Spleen (tissue), 11 donors: ENCODE results near the gene CUX1. TPM values are rescaled to one million over a fixed set of nuclear protein-coding genes. Genes with fewer than 3 reads are reported as not detected.
A peak's percentile ranks its signal among the peaks of the same experiment; 100 is the strongest.

Source experiments
- DNase-seq: peaks from one replicate; pipeline ENCODE4 v3.0.0-alpha.2; 2020
- H3K27ac ChIP-seq, 8 donors: fragments of 200-600 bp; sonication (generic) in 7 of 8; 1 replicate in 4 of 8; 2 replicates in 4 of 8; pipeline versions ENCODE4 v1.5.0 to v1.8.0; 2016 to 2021; ENCODE audit warnings: inconsistent platforms in 4 of 8, mild to moderate bottlenecking in 4 of 8, moderate library complexity in 1 of 8
- H3K27me3 ChIP-seq, 7 donors: fragments of 200-600 bp; sonication (generic) in 6 of 7; replicated peaks in 1 of 7; 1 replicate in 4 of 7; 2 replicates in 3 of 7; pipeline versions ENCODE4 v1.5.0 to v1.8.0; 2016 to 2021; ENCODE audit warnings: inconsistent platforms in 3 of 7, mild to moderate bottlenecking in 1 of 7
- H3K36me3 ChIP-seq, 6 donors: fragments of 200-600 bp; sonication (generic) in 5 of 6; 1 replicate in 4 of 6; 2 replicates in 2 of 6; pipeline versions ENCODE4 v1.5.0 to v1.8.0; 2016 to 2021; ENCODE audit warnings: inconsistent platforms in 2 of 6
- H3K4me1 ChIP-seq, 6 donors: fragments of 200-600 bp; sonication (generic) in 5 of 6; 1 replicate in 3 of 6; 2 replicates in 3 of 6; pipeline versions ENCODE4 v1.5.0 to v1.8.0; 2016 to 2021; ENCODE audit warnings: inconsistent platforms in 3 of 6
- H3K4me3 ChIP-seq, 8 donors: fragments of 200-600 bp; sonication (generic) in 7 of 8; 1 replicate in 4 of 8; 2 replicates in 4 of 8; pipeline versions ENCODE4 v1.5.0 to v1.8.0; 2016 to 2021; ENCODE audit warnings: inconsistent platforms in 4 of 8, mild to moderate bottlenecking in 4 of 8, moderate library complexity in 2 of 8
- H3K9me3 ChIP-seq, 8 donors: fragments of 200-600 bp; sonication (generic) in 7 of 8; 1 replicate in 4 of 8; 2 replicates in 4 of 8; pipeline versions ENCODE4 v1.5.0 to v1.8.0; 2016 to 2021; ENCODE audit warnings: inconsistent platforms in 4 of 8
- CTCF ChIP-seq, 11 experiments: fragments of 200-600 bp in 7 of 11; fragments of 450-650 bp in 4 of 11; sonication (generic) in 4 of 11; IDR thresholded peaks in 8 of 11; conservative IDR thresholded peaks in 3 of 11; 1 replicate in 7 of 11; 2 replicates in 4 of 11; pipeline versions ENCODE4 v1.4.0 to v1.8.0; 2016 to 2021; ENCODE audit warnings: antibody characterized with exemption in 11 of 11, inconsistent platforms in 4 of 11, mild to moderate bottlenecking in 1 of 11
- POLR2A ChIP-seq, 3 donors: fragments of 450-650 bp; IDR thresholded peaks; one replicate each; pipeline ENCODE4 v1.5.1; 2017; ENCODE audit warnings: antibody characterized with exemption in 3 of 3, mild to moderate bottlenecking in 1 of 3
- POLR2AphosphoS5 ChIP-seq, 3 donors: sonication (generic); formaldehyde crosslinking; IDR thresholded peaks; one replicate each; pipeline ENCODE4 v1.5.1; 2017; ENCODE audit warnings: antibody characterized with exemption in 3 of 3
- WGBS, 5 donors: extraction: QIAGEN DNeasy Blood & Tissue Kit in 3 of 5; methylation state at CpG; one replicate each; pipeline versions ENCODE4 v1.1.5 to v1.1.7; 2013 to 2018; 5-methylcytosine and 5-hydroxymethylcytosine counted together
- intact Hi-C: fragments of 100-400 bp; cut with DNase I; formaldehyde crosslinking; loops from one replicate; pipeline ENCODE4 v1.15.0; 2023; ENCODE audit warnings: low total_unique reads
- polyA plus RNA-seq, 3 donors: library from polyadenylated mRNA; stranded (reverse); fragments of 200-250 nt; gene quantifications; one replicate each; pipeline ENCODE4 v1.2.1, GENCODE V29; 2013
- total RNA-seq, 7 donors: library from RNA; depleted of rRNA in 3 of 7; stranded (reverse); fragments of >200 nt in 3 of 7; fragmentation: NEBNext Ultra II Directional in 4 of 7; extraction: Animal tissue kit (Norgen Biotek cat#: 25700) in 4 of 7; gene quantifications; one replicate each; pipeline versions ENCODE4 v1.1.0 to v1.2.1, GENCODE V29; 2016 to 2021
- donor health status: healthy with polysubstance abuse.
- donor health status: DM: no; HTN: no; CAD: no; lungs with moderate emphysema.
- donor health status: DM: no; HTN: no; CAD: no.
- donor health status: Bipolar disorder and iron deficiency.
- donor health status: healthy.
- donor health status: DM: no; HTN: no; CAD: no.
- donor health status: DM: yes; HTN: yes; CAD: no.

CUX1 gene
- total and polyA plus RNA-seq, 10 donors, result 9.1 to 95.8 (median 61.9) TPM

- no peak for TF ChIP-seq POLR2A (IDR thresholded peaks at IDR 0.05)
- peak in 1 of 3 donors; percentile 12 for TF ChIP-seq POLR2AphosphoS5 (IDR thresholded peaks at IDR 0.05)
- 91 to 97% (median 95%) methylated on average over 15 to 17 of the region's 17 CpGs for WGBS, 5 donors
- H3K27me3 ChIP-seq, result no peaks in the 10 kb centered on the region
- peaks cover 0 to 100% (median 80%) of the 10 kb centered on the region in 6 donors for H3K36me3 ChIP-seq
- intact Hi-C loops, result no loop called here
- H3K4me3 ChIP-seq, result no peak overlapping the region
- no peaks in the 10 kb centered on the region for H3K4me1 ChIP-seq
- no peak for DNase-seq
- no peaks in the 10 kb centered on the region for H3K9me3 ChIP-seq
- H3K27ac ChIP-seq, result no peak overlapping the region
Measured at GRCh38 chr7:102197161-102197560, 379.7 kb downstream of the CUX1 start.

- Histone ChIP-seq H3K4me3 (no peak overlapping the region), H3K36me3 (peaks cover 0 to 100% (median 84%) of the 10 kb centered on the region in 6 donors), H3K27ac (no peak overlapping the region), H3K9me3 (no peaks in the 10 kb centered on the region), H3K27me3 (no peaks in the 10 kb centered on the region), H3K4me1 (no peaks in the 10 kb centered on the region)
- no peak for DNase-seq
- TF ChIP-seq CTCF (IDR thresholded peaks at IDR 0.05 in 8 of 11, conservative IDR thresholded peaks at IDR 0.05 in 3 of 11) (no peak), POLR2A (IDR thresholded peaks at IDR 0.05) (no peak), POLR2AphosphoS5 (IDR thresholded peaks at IDR 0.05) (no peak)
- WGBS, 5 donors, result 91 to 100% (median 95%) methylated on average over 9 to 12 of the region's 12 CpGs
- intact Hi-C loops, result no loop called here
Measured at GRCh38 chr7:102197599-102197998, 380.2 kb downstream of the CUX1 start.

- H3K27me3 ChIP-seq, result no peaks in the 10 kb centered on the region
- 89 to 95% (median 91%) methylated on average over 14 of the region's 14 CpGs for WGBS, 5 donors
- H3K9me3 ChIP-seq, result no peaks in the 10 kb centered on the region
- no peak for DNase-seq
- no peak for TF ChIP-seq POLR2A (IDR thresholded peaks at IDR 0.05)
- TF ChIP-seq CTCF (IDR thresholded peaks at IDR 0.05 in 8 of 11, conservative IDR thresholded peaks at IDR 0.05 in 3 of 11), result no peak
- no peak for TF ChIP-seq POLR2AphosphoS5 (IDR thresholded peaks at IDR 0.05)
- H3K27ac ChIP-seq, result no peak overlapping the region
- H3K4me3 ChIP-seq, result no peak overlapping the region
- H3K36me3 ChIP-seq, result peaks cover 0 to 100% (median 90%) of the 10 kb centered on the region in 6 donors
- no peaks in the 10 kb centered on the region for H3K4me1 ChIP-seq
- intact Hi-C loops, result no loop called here
Measured at GRCh38 chr7:102198417-102198956, 381.1 kb downstream of the CUX1 start.

- intact Hi-C loops, result no loop called here
- no peak for DNase-seq
- H3K27me3 ChIP-seq, result no peaks in the 10 kb centered on the region
- no peak overlapping the region for H3K27ac ChIP-seq
- H3K36me3 ChIP-seq, result peaks cover 0 to 100% (median 95%) of the 10 kb centered on the region in 6 donors
- WGBS, 5 donors, result 94 to 98% (median 97%) methylated on average over 26 to 27 of the region's 27 CpGs
- peak in 1 of 3 donors; percentile 10 for TF ChIP-seq POLR2AphosphoS5 (IDR thresholded peaks at IDR 0.05)
- TF ChIP-seq CTCF (IDR thresholded peaks at IDR 0.05 in 8 of 11, conservative IDR thresholded peaks at IDR 0.05 in 3 of 11), result no peak
- no peaks in the 10 kb centered on the region for H3K4me1 ChIP-seq
- no peaks in the 10 kb centered on the region for H3K9me3 ChIP-seq
- no peak overlapping the region for H3K4me3 ChIP-seq
Measured at GRCh38 chr7:102201576-102201975, 384.1 kb downstream of the CUX1 start.
